Nephron (organoid): ENCODE data around the gene PLCXD3.

ENCODE experiments used
- H3K27ac Mint-ChIP-seq, 3 experiments: 2 replicates each; pipeline ENCODE4 v1.8.0; 2020; ENCODE audit warnings: mixed read lengths in 3 of 3, mild to moderate bottlenecking in 2 of 3, moderate library complexity in 1 of 3
- H3K27me3 Mint-ChIP-seq: 2 replicates; pipeline ENCODE4 v1.8.0; 2021; ENCODE audit warnings: low read depth, mild to moderate bottlenecking, moderate library complexity, mixed read lengths
- H3K36me3 Mint-ChIP-seq: 2 replicates; pipeline ENCODE4 v1.8.0; 2020; ENCODE audit warnings: low read depth, mixed read lengths
- H3K4me1 Mint-ChIP-seq: 2 replicates; pipeline ENCODE4 v1.8.0; 2020; ENCODE audit warnings: mixed read lengths
- H3K4me3 Mint-ChIP-seq, 3 experiments: 2 replicates each; pipeline ENCODE4 v1.8.0; 2020; ENCODE audit warnings: mild to moderate bottlenecking in 3 of 3, mixed read lengths in 3 of 3, moderate library complexity in 2 of 3
- H3K9me3 Mint-ChIP-seq: 2 replicates; pipeline ENCODE4 v1.8.0; 2020; ENCODE audit warnings: mixed read lengths
- TF ChIP-seq, protein P1 (sequence below), 3 experiments: fragments of 200-600 bp; sonication (generic); IDR thresholded peaks; one replicate each; pipeline ENCODE4 v1.5.0; 2021; ENCODE audit warnings: antibody characterized with exemption in 3 of 3; ENCODE audit not compliant: unreplicated experiment in 3 of 3

PLCXD3 gene

DNA sequence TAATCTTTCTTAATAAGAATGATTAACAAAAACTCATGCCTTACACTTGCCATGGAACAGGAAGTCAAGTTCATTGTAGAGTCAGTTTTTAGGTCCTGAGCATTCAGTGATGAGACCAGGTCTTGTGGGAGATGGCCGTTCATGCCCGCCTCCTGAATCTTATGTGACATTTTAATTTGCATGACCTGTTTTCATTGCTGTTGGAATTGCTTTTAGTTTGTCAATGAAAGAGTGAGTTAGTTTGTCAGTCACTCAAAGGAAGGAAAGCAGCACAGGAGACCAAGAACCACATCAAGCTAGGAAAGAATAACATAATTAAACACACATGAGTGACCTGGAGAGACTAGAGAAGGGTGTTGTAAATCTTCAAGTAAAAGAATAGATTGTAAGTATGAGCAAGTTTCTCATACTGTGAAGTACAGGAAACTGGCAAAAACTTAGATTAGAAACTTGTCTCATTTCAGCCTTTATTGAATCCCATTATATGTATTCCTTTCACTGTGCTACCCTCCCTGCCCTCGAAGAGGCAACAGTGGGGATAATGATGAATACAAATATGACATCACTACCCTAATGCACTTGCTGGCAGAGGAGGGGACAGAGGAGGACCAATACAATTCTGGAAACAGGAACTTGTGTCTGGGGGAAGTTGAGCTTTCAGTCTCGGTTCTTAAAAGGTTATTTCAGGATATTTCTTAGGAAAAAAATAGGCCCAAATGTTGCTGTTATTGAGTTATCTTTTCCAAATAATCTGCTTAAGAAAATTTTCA, 232.7 kb downstream of the PLCXD3 start:
- no peak overlapping the region for H3K4me3 Mint-ChIP-seq
- TF ChIP-seq, protein P1, sequence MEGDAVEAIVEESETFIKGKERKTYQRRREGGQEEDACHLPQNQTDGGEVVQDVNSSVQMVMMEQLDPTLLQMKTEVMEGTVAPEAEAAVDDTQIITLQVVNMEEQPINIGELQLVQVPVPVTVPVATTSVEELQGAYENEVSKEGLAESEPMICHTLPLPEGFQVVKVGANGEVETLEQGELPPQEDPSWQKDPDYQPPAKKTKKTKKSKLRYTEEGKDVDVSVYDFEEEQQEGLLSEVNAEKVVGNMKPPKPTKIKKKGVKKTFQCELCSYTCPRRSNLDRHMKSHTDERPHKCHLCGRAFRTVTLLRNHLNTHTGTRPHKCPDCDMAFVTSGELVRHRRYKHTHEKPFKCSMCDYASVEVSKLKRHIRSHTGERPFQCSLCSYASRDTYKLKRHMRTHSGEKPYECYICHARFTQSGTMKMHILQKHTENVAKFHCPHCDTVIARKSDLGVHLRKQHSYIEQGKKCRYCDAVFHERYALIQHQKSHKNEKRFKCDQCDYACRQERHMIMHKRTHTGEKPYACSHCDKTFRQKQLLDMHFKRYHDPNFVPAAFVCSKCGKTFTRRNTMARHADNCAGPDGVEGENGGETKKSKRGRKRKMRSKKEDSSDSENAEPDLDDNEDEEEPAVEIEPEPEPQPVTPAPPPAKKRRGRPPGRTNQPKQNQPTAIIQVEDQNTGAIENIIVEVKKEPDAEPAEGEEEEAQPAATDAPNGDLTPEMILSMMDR (IDR thresholded peaks at IDR 0.05; ENCODE audit: unreplicated experiment in 3 of 3): no peak
- peaks cover 33% of the 10 kb centered on the region for H3K4me1 Mint-ChIP-seq
- no peaks in the 10 kb centered on the region for H3K9me3 Mint-ChIP-seq
- no peaks in the 10 kb centered on the region for H3K27me3 Mint-ChIP-seq
- H3K36me3 Mint-ChIP-seq: no peaks in the 10 kb centered on the region
- H3K27ac Mint-ChIP-seq: no peak overlapping the region

DNA sequence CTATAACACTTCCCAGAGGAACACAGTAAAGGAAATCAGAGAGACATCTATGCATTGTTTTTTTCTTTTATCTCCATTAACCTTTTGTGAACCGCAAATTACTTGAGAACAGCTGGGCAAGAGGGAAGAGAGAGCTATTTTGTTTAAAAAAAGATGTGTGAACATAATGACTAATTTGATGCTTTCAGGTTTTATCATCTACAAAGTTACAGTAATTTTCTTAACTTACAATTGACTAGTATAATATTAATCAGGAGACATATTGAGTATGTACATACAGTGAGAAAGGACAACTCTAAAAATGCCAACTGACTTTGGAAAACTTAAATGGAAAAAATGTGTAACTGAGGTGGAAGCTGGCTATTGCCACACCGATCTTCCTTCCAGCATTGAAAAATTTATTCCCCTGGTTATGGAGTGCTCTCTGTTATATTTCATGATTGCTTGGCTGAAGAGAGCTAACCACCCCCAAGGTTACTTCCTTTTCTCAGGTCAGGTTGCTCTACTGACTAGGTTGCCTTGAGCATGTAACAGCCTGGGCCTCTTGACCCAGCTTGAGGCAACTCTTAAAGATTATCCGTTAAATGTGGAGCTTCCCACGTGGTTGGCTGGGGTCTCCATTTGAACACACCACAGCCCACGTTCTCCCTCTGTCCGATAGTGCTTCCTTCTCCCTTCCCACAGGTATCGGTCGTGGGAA, 234.4 kb downstream of the PLCXD3 start:
- Mint-ChIP-seq H3K4me3 (no peak overlapping the region), H3K9me3 (no peaks in the 10 kb centered on the region), H3K27ac (peak overlapping the region in 1 of 3 experiments; percentile 37), H3K36me3 (no peaks in the 10 kb centered on the region), H3K4me1 (peaks cover 17% of the 10 kb centered on the region), H3K27me3 (no peaks in the 10 kb centered on the region)
- TF ChIP-seq, protein P1 (IDR thresholded peaks at IDR 0.05; ENCODE audit: unreplicated experiment in 3 of 3): no peak

- no peak overlapping the region for H3K4me3 Mint-ChIP-seq
- H3K4me1 Mint-ChIP-seq: peaks cover 17% of the 10 kb centered on the region
Measured at GRCh38 chr5:41270423-41271251, 239.8 kb downstream of the PLCXD3 start.

DNA sequence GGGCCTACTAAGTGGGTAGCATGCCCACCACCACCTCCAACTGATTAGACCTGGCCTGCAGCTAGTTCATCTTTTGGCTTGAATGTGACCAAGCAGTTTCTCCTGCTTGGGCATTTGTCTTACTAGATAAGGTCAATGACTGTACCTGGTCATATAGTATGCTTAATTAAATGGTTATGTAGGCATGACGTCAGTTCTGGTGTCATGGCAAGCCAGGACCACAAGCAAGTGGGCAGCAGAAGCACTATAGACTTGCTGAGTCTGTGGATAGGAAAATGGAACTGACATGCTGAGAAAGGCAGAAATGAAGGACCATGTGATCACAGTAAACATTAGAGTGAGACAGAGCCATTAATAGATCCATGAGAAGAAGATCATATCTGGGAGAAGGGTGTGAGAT, 241.5 kb downstream of the PLCXD3 start:
- Mint-ChIP-seq H3K4me1 (peaks cover 20% of the 10 kb centered on the region), H3K27me3 (no peaks in the 10 kb centered on the region), H3K27ac (no peak overlapping the region), H3K36me3 (no peaks in the 10 kb centered on the region), H3K4me3 (no peak overlapping the region), H3K9me3 (no peaks in the 10 kb centered on the region)
- TF ChIP-seq, protein P1 (IDR thresholded peaks at IDR 0.05; ENCODE audit: unreplicated experiment in 3 of 3): no peak

More at GRCh38 chr5:41270423-41271251, 239.8 kb downstream of the PLCXD3 start:
- TF ChIP-seq, protein P1 (IDR thresholded peaks at IDR 0.05; ENCODE audit: unreplicated experiment in 3 of 3): peak; percentile 59 to 76 (median 62)
- H3K27ac Mint-ChIP-seq: peak overlapping the region in 2 of 3 experiments; percentile 10 to 72
- H3K36me3 Mint-ChIP-seq: no peaks in the 10 kb centered on the region
- no peaks in the 10 kb centered on the region for H3K9me3 Mint-ChIP-seq
- no peaks in the 10 kb centered on the region for H3K27me3 Mint-ChIP-seq

DNA sequence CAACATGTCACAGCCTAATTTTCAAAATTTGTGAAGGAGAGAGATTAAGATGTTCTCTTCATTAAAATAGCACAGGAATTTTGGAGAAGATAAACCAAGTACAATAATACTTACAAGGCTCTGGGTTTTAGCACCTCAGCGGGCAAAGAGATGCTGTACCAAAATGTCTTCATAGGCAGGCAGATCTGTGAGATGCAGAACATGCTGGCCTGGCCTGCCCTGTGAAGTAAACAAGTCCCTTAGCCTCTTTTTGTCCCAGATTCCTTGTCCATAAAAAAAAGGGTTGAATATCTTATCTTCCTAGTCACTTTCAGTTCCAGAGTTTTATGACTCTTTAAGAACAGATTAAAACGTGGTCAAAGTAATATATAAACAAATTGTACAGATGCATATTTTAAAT, 244.0 kb downstream of the PLCXD3 start:
- Mint-ChIP-seq H3K4me1 (peaks cover 28% of the 10 kb centered on the region), H3K36me3 (no peaks in the 10 kb centered on the region), H3K4me3 (no peak overlapping the region), H3K27ac (peak overlapping the region in 2 of 3 experiments; percentile 51 to 57), H3K9me3 (no peaks in the 10 kb centered on the region), H3K27me3 (no peaks in the 10 kb centered on the region)
- TF ChIP-seq, protein P1 (IDR thresholded peaks at IDR 0.05; ENCODE audit: unreplicated experiment in 3 of 3): no peak
